GM10266 (cell line): Measurements from ENCODE around the gene CASP3.

Experiments used
- DNase-seq: peaks from one replicate; pipeline ENCODE4 v3.0.0; 2012; ENCODE audit errors: extremely low spot score
- CTCF ChIP-seq: IDR thresholded peaks from 2 replicates; pipeline ENCODE4 v1.5.1; 2012; ENCODE audit warnings: mild to moderate bottlenecking, low read depth; ENCODE audit not compliant: control insufficient read depth, insufficient read depth; ENCODE audit errors: missing control alignments

Gene CASP3

GRCh38 chr4:184644553-184645307, 4.5 kb downstream of the CASP3 start:
- no peak for DNase-seq
- no peak for TF ChIP-seq CTCF

- DNase-seq = no peak
- no peak for TF ChIP-seq CTCF
Observed at GRCh38 chr4:184643731-184644130, 5.5 kb downstream of the CASP3 start.

- DNase-seq = no peak
- TF ChIP-seq CTCF = no peak
Observed at GRCh38 chr4:184641451-184641850, 7.8 kb downstream of the CASP3 start.

GRCh38 chr4:184641022-184641421, 8.2 kb downstream of the CASP3 start:
- no peak for TF ChIP-seq CTCF
- no peak for DNase-seq

- no peak for TF ChIP-seq CTCF
- DNase-seq = no peak
Observed at GRCh38 chr4:184636897-184637296, 12.3 kb downstream of the CASP3 start.

GRCh38 chr4:184636144-184636543, 13.1 kb downstream of the CASP3 start:
- TF ChIP-seq CTCF = no peak
- no peak for DNase-seq

- TF ChIP-seq CTCF = no peak
- no peak for DNase-seq
Observed at GRCh38 chr4:184635381-184635780, 13.9 kb downstream of the CASP3 start.
